ENCODE data around the gene SLC35G1. TPM values are rescaled to one million over a fixed set of nuclear protein-coding genes. Genes with fewer than 3 reads are reported as not detected.

Gene SLC35G1
- total and polyA plus RNA-seq, 2 of the 8 experiments (the other 6 are each of a cell fraction or from before 2014, with no cell fraction given), result 6.2 to 6.4 TPM

DNA sequence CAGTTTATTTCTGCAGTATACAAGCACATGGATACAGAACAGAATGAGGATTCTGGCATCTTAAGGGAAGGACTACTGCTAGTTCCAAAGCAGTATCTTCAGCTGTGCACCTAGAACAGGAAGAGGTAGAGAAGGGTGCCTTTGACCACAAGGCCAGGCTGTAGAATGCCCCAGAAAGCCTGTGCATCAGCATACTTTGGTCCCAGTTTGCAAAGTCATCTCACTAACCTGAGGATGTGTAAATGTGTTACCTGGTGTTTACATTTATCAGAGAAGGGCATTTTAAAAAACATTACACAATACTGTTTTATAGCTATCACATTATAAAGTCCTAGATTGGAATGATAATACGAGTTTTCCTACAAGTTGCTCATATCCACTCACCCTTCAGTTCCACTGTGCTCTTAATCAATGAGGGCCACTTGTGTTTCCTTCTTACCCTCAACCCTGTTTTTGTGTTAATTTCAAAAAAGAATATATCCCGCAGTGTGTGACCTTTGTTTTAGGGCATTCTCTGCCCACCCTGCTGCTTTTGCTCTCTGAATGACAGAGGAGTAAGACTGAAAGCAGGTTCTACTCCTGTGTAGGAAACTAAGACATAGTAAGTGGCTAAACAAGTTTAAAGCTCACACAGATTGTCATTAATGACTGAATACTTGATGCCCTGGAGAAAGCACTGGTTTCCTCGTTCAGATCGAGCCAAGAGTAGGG, 3.4 kb downstream of the SLC35G1 start:
- Histone ChIP-seq H3K18ac (ENCODE audit: extremely low read depth, low read length) (no peak overlapping the region; the same call in 1 of the 2 replicates), H2BK15ac (ENCODE audit: low read length) (no peak overlapping the region), H3K23ac (ENCODE audit: insufficient read length) (no peak overlapping the region), H3K36me3 (ENCODE audit: control insufficient read depth in 2 of 4, insufficient read depth in 4 of 4, low read length in 3 of 4) (peaks cover 0 to 4% (median 0%) of the 10 kb centered on the region in 4 experiments; a peak in 2 of 8 replicates), H3K4me3 (ENCODE audit: extremely low read depth in 1 of 4, insufficient read depth in 2 of 4, low read depth in 3 of 4, low read length in 4 of 4) (peak overlapping the region in 1 of 4 experiments; percentile 17; a peak in 2 of 8 replicates), H2BK120ac (replicated peaks; ENCODE audit: low read depth, low read length) (no peak overlapping the region), H4K8ac (ENCODE audit: extremely low read depth, insufficient read depth, low read length) (no peak overlapping the region), H3K4me1 (replicated peaks in 1 of 4; ENCODE audit: control insufficient read depth in 3 of 4, insufficient read depth in 4 of 4, low read length in 3 of 4) (peaks cover 4 to 19% (median 10%) of the 10 kb centered on the region in 4 experiments; a peak in 6 of 7 replicates), H4K5ac (ENCODE audit: insufficient read length, low read depth, low read length) (no peak overlapping the region), H3K27ac (ENCODE audit: low read depth, low read length) (peak overlapping the region; percentile 31; the same call in 1 of the 2 replicates), H3K23me2 (ENCODE audit: low read depth, low read length) (peaks cover 8% of the 10 kb centered on the region), H2AFZ (ENCODE audit: low read length) (no peak overlapping the region), H3K14ac (ENCODE audit: insufficient read length) (no peak overlapping the region), H2BK5ac (ENCODE audit: low read depth, low read length) (no peak overlapping the region), H3K4ac (replicated peaks; ENCODE audit: insufficient read length, low read depth, low read length) (no peak overlapping the region), H3K9me3 (ENCODE audit: insufficient read depth in 2 of 2, low read depth in 1 of 2, low read length in 1 of 2) (no peaks in the 10 kb centered on the region), H3K27me3 (replicated peaks in 1 of 4; ENCODE audit: control insufficient read depth in 3 of 4, extremely low read depth in 1 of 4, insufficient read depth in 3 of 4, low read length in 3 of 4) (peaks cover 0 to 15% (median 12%) of the 10 kb centered on the region in 4 experiments; a peak in 6 of 7 replicates), H3K4me2 (ENCODE audit: insufficient read depth in 1 of 2, low read depth in 2 of 2, low read length in 2 of 2) (peak overlapping the region; percentile 23 to 41; a peak in 3 of 4 replicates), H3K9ac (replicated peaks in 1 of 4; ENCODE audit: extremely low read depth in 1 of 4, low read depth in 3 of 4, low read length in 3 of 4) (peak overlapping the region in 1 of 4 experiments; percentile 27; a peak in 1 of 7 replicates), H3K56ac (replicated peaks; ENCODE audit: insufficient read length, low read depth, low read length) (no peak overlapping the region), H3K79me1 (ENCODE audit: low read depth, low read length) (no peaks in the 10 kb centered on the region), H4K20me1 (replicated peaks in 1 of 2; ENCODE audit: control insufficient read depth in 1 of 2, insufficient read depth in 2 of 2, low read length in 2 of 2) (no peaks in the 10 kb centered on the region), H2AK5ac (ENCODE audit: low read depth, low read length) (no peak overlapping the region), H3K79me2 (ENCODE audit: control insufficient read depth in 1 of 2, insufficient read depth in 2 of 2, low read length in 2 of 2) (0 out of 4 replicates have a peak, but pooled peaks cover 0 to 2% of the 10 kb centered on the region in 2 experiments), H2BK12ac (ENCODE audit: low read depth, low read length) (0 out of 2 replicates have a peak overlapping the region, but pooled peaks have one; percentile 22), H2BK20ac (ENCODE audit: low read length) (no peak overlapping the region), H4K91ac (replicated peaks; ENCODE audit: insufficient read length, low read length) (peak overlapping the region; percentile 17)
- FAIRE-seq (peak; percentile 78), DNase-seq (ENCODE audit: low read depth in 1 of 2, low spot score in 2 of 2) (no peak)
- POLR2A ChIA-PET (ENCODE audit: partially characterized antibody), result no interaction called here
- CTCF ChIA-PET (ENCODE audit: partially characterized antibody), result interaction anchor here (0.8 to 2.8 kb wide), 4 partner anchors 19 to 369 kb away, joined by 3 to 16 read pairs (median 5); no protein-coding TSS in a partner anchor
- WGBS, 2 experiments (ENCODE audit: extremely low coverage in 1 of 2, insufficient coverage in 1 of 2, insufficient read length in 1 of 2, insufficient replicate concordance in 2 of 2, low coverage in 1 of 2, low lambda C conversion rate in 2 of 2, missing lambda C conversion rate in 1 of 2), result 41% methylated on average over 4 of the region's 4 CpGs; no CpG with 5 or more reads in 1 of the 2 experiments
- TF ChIP-seq, protein P1, sequence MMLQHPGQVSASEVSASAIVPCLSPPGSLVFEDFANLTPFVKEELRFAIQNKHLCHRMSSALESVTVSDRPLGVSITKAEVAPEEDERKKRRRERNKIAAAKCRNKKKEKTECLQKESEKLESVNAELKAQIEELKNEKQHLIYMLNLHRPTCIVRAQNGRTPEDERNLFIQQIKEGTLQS (IDR thresholded peaks at IDR 0.05; ENCODE audit: insufficient read depth, low read depth, low read length), result no peak
- no peak for TF ChIP-seq KDM1A (IDR thresholded peaks at IDR 0.05; ENCODE audit: borderline replicate concordance, low read length)
- no peak for TF ChIP-seq BRCA1 (IDR thresholded peaks at IDR 0.05; ENCODE audit: low read depth, low read length)
- no peak for TF ChIP-seq RXRA (IDR thresholded peaks at IDR 0.05; ENCODE audit: insufficient read depth, low read depth, low read length)
- TF ChIP-seq RBBP5 (IDR thresholded peaks at IDR 0.05; ENCODE audit: borderline replicate concordance, low read depth, low read length), result no peak
- TF ChIP-seq HDAC2 (IDR thresholded peaks at IDR 0.05; ENCODE audit: borderline replicate concordance in 1 of 2, low read depth in 2 of 2, low read length in 2 of 2), result peak in 1 of 2 experiments; percentile 84; a peak in 1 of 4 replicates

All from H1 (cell line).